ENCODE results near the gene PPP2R5B. TPM values are rescaled to one million over a fixed set of nuclear protein-coding genes. Genes with fewer than 3 reads are reported as not detected.
A peak's percentile ranks its signal among the peaks of the same experiment; 100 is the strongest.

PPP2R5B gene
- total RNA-seq, 1 donor from 2014 or later, result 115 TPM

DNA sequence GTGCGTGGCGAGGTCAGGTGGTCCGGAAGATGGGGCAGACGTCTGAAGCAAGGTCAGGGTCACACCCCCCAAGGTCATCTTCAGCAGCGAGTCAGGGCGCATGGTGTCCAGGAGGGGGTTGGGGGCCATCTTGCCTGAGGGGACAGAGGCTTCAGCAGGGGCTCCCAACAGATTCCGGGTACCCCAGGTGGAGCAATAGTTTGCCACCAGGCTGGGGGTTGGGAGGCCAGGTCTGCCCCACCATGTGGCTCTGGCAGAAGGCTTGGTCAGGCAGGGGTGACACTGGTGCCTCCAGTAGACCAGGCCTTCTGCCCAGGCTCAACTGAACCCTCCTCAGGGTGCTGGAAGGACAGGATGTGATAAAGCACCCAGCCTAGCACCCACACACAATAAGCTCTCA lies 13.3 kb upstream of the PPP2R5B start:
- Histone ChIP-seq H3K4me1 (peaks cover 4 to 11% of the 10 kb centered on the region in 2 donors), H3K27ac (no peak overlapping the region), H3K9me3 (no peaks in the 10 kb centered on the region), H3K36me3 (peaks cover 80% of the 10 kb centered on the region in 2 donors), H3K4me3 (no peak overlapping the region), H3K27me3 (no peaks in the 10 kb centered on the region)
- DNase-seq (ENCODE audit: low spot score in 2 of 2), result no peak
- intact Hi-C loops (cut with DNase I), result no loop called here
- TF ChIP-seq CTCF (IDR thresholded peaks at IDR 0.05), result no peak

- Histone ChIP-seq H3K27ac (no peak overlapping the region), H3K27me3 (no peaks in the 10 kb centered on the region), H3K9me3 (no peaks in the 10 kb centered on the region), H3K36me3 (peaks cover 75% of the 10 kb centered on the region in 2 donors), H3K4me3 (no peak overlapping the region), H3K4me1 (peaks cover 6 to 13% of the 10 kb centered on the region in 2 donors)
- DNase-seq (ENCODE audit: low spot score in 2 of 2), result no peak
- intact Hi-C loops (cut with DNase I), result no loop called here
- TF ChIP-seq CTCF (IDR thresholded peaks at IDR 0.05), result no peak
These were observed 12.8 kb upstream of the PPP2R5B start for GRCh38 chr11:64911689-64912088.

GRCh38 chr11:64913171-64913727 lies 11.2 kb upstream of the PPP2R5B start:
- Histone ChIP-seq H3K4me3 (no peak overlapping the region), H3K9me3 (no peaks in the 10 kb centered on the region), H3K36me3 (peaks cover 59 to 62% of the 10 kb centered on the region in 2 donors), H3K4me1 (peaks cover 6 to 17% of the 10 kb centered on the region in 2 donors), H3K27me3 (no peaks in the 10 kb centered on the region), H3K27ac (no peak overlapping the region)
- intact Hi-C loops (cut with DNase I), result no loop called here
- TF ChIP-seq CTCF (IDR thresholded peaks at IDR 0.05), result no peak
- no peak for DNase-seq (ENCODE audit: low spot score in 2 of 2)

DNA sequence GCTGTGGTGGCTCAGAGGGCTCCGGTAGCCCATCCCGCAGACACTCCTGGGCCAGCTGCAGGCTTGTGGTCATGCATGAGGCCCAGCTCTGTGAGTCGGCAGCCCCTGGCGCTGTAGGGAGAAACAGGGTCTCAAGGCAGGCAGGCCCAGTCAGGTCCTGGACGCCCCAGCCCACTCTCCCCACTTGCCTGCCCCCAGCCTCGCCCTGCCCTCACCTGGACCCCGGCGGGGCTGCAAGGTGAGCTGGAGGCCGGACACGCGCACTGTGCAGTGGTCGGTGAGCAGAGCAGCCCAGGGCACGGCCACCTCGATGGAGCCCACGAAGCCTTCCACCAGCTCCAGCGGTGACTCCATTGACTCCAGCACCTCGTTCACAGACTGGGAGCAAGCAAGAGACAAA lies 10.4 kb upstream of the PPP2R5B start:
- no peak overlapping the region for H3K4me3 ChIP-seq
- H3K27me3 ChIP-seq, result no peaks in the 10 kb centered on the region
- no peak for DNase-seq (ENCODE audit: low spot score in 2 of 2)
- H3K36me3 ChIP-seq, result peaks cover 50 to 54% of the 10 kb centered on the region in 2 donors
- intact Hi-C loops (cut with DNase I), result no loop called here
- H3K27ac ChIP-seq, result no peak overlapping the region
- no peak for TF ChIP-seq CTCF (IDR thresholded peaks at IDR 0.05)
- H3K9me3 ChIP-seq, result no peaks in the 10 kb centered on the region
- peaks cover 6 to 19% of the 10 kb centered on the region in 2 donors for H3K4me1 ChIP-seq

GRCh38 chr11:64915376-64915887 lies 9.1 kb upstream of the PPP2R5B start:
- intact Hi-C loops (cut with DNase I), result loop anchor here (5.0 kb wide), 2 partner anchors 182 to 202 kb away; partner anchors contain the start of genes VPS51 and ZNHIT2
- H3K9me3 ChIP-seq, result no peaks in the 10 kb centered on the region
- peaks cover 37 to 41% of the 10 kb centered on the region in 2 donors for H3K36me3 ChIP-seq
- peaks cover 6 to 19% of the 10 kb centered on the region in 2 donors for H3K4me1 ChIP-seq
- TF ChIP-seq CTCF (IDR thresholded peaks at IDR 0.05), result no peak
- H3K27ac ChIP-seq, result peak overlapping the region; percentile 67 to 75
- H3K27me3 ChIP-seq, result no peaks in the 10 kb centered on the region
- DNase-seq (ENCODE audit: low spot score in 2 of 2), result no peak
- peak overlapping the region; percentile 92 to 94 for H3K4me3 ChIP-seq

Measured in ascending aorta (tissue), 2 donors.